ENCODE results near the gene ACOT12. TPM values are rescaled to one million over a fixed set of nuclear protein-coding genes. Genes with fewer than 3 reads are reported as not detected.

The ACOT12 gene
- total RNA-seq, 1 experiment from 2014 or later = not detected

DNA sequence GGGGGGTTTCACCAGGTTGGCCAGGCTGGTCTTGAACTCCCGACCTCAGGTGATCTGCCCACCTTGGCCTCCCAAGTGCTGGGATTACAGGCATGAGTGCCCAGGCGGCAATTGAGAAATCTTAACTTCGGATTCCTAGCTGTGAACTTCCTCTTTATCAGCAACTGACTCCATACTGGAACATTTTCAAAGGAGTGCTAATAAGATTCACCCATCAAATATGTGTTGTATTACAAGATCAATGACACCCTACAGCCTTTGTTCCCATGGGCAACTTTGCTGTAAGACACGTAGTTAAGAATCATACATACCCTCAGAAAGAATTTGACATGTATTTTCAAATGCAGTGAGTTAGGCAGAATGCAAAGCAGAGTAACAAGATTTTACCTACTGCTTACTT is 23.1 kb upstream of the ACOT12 start:
- POLR2A ChIA-PET = no interaction called here
- no peak for DNase-seq (ENCODE audit: low spot score)
- Mint-ChIP-seq H3K4me3 (no peak overlapping the region), H3K36me3 (no peaks in the 10 kb centered on the region), H3K27ac (no peak overlapping the region), H3K27me3 (ENCODE audit: low read depth) (no peaks in the 10 kb centered on the region), H3K9me3 (no peaks in the 10 kb centered on the region), H3K4me1 (0 out of 2 replicates have a peak, but pooled peaks cover 3% of the 10 kb centered on the region)
- ATAC-seq = no peak
- CTCF ChIA-PET = no interaction called here
- no peak for TF ChIP-seq ESRRA (CRISPR knock-in tag; IDR thresholded peaks at IDR 0.05; ENCODE audit: borderline replicate concordance)
- TF ChIP-seq, protein P1, sequence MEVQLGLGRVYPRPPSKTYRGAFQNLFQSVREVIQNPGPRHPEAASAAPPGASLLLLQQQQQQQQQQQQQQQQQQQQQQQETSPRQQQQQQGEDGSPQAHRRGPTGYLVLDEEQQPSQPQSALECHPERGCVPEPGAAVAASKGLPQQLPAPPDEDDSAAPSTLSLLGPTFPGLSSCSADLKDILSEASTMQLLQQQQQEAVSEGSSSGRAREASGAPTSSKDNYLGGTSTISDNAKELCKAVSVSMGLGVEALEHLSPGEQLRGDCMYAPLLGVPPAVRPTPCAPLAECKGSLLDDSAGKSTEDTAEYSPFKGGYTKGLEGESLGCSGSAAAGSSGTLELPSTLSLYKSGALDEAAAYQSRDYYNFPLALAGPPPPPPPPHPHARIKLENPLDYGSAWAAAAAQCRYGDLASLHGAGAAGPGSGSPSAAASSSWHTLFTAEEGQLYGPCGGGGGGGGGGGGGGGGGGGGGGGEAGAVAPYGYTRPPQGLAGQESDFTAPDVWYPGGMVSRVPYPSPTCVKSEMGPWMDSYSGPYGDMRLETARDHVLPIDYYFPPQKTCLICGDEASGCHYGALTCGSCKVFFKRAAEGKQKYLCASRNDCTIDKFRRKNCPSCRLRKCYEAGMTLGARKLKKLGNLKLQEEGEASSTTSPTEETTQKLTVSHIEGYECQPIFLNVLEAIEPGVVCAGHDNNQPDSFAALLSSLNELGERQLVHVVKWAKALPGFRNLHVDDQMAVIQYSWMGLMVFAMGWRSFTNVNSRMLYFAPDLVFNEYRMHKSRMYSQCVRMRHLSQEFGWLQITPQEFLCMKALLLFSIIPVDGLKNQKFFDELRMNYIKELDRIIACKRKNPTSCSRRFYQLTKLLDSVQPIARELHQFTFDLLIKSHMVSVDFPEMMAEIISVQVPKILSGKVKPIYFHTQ (CRISPR knock-in tag; IDR thresholded peaks at IDR 0.05) = no peak
- TF ChIP-seq, protein P2, sequence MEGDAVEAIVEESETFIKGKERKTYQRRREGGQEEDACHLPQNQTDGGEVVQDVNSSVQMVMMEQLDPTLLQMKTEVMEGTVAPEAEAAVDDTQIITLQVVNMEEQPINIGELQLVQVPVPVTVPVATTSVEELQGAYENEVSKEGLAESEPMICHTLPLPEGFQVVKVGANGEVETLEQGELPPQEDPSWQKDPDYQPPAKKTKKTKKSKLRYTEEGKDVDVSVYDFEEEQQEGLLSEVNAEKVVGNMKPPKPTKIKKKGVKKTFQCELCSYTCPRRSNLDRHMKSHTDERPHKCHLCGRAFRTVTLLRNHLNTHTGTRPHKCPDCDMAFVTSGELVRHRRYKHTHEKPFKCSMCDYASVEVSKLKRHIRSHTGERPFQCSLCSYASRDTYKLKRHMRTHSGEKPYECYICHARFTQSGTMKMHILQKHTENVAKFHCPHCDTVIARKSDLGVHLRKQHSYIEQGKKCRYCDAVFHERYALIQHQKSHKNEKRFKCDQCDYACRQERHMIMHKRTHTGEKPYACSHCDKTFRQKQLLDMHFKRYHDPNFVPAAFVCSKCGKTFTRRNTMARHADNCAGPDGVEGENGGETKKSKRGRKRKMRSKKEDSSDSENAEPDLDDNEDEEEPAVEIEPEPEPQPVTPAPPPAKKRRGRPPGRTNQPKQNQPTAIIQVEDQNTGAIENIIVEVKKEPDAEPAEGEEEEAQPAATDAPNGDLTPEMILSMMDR (IDR thresholded peaks at IDR 0.05) = no peak

DNA sequence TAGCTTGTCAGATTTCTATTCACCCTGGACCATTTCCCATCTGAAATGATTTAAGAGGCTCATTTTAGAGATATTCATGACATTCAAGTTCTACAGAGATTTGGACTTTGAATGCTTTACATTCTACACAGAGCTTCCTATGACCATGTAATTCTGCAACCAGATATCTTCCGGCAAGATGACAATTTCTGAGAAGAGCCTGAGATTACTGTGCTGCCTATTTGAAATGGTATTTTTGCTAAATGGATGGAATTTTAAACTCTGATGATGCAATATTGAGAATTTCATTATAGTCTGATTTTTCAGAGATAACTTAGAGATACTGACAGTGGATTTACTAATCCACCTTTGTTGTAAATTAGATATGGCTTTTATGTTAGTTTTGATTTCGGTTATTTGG is 16.0 kb upstream of the ACOT12 start:
- peaks cover 9% of the 10 kb centered on the region for H3K4me1 Mint-ChIP-seq
- H3K36me3 Mint-ChIP-seq = no peaks in the 10 kb centered on the region
- ChIA-PET POLR2A (interaction anchor here (0.6 kb wide), 1 partner anchor 12 kb away, joined by 3 read pairs; no protein-coding TSS in a partner anchor), CTCF (interaction anchor here (1.1 kb wide), 1 partner anchor 16 kb away, joined by 3 read pairs; no protein-coding TSS in a partner anchor)
- H3K9me3 Mint-ChIP-seq = no peaks in the 10 kb centered on the region
- no peaks in the 10 kb centered on the region for H3K27me3 Mint-ChIP-seq (ENCODE audit: low read depth)
- ATAC-seq (no peak), DNase-seq (ENCODE audit: low spot score) (no peak)
- no peak for TF ChIP-seq NR3C1 (CRISPR knock-in tag; conservative IDR thresholded peaks at IDR 0.05; ENCODE audit: low read depth)
- no peak for TF ChIP-seq ZNF317 (CRISPR knock-in tag; IDR thresholded peaks at IDR 0.05; ENCODE audit: borderline replicate concordance, low read depth)
- TF ChIP-seq, protein P3, sequence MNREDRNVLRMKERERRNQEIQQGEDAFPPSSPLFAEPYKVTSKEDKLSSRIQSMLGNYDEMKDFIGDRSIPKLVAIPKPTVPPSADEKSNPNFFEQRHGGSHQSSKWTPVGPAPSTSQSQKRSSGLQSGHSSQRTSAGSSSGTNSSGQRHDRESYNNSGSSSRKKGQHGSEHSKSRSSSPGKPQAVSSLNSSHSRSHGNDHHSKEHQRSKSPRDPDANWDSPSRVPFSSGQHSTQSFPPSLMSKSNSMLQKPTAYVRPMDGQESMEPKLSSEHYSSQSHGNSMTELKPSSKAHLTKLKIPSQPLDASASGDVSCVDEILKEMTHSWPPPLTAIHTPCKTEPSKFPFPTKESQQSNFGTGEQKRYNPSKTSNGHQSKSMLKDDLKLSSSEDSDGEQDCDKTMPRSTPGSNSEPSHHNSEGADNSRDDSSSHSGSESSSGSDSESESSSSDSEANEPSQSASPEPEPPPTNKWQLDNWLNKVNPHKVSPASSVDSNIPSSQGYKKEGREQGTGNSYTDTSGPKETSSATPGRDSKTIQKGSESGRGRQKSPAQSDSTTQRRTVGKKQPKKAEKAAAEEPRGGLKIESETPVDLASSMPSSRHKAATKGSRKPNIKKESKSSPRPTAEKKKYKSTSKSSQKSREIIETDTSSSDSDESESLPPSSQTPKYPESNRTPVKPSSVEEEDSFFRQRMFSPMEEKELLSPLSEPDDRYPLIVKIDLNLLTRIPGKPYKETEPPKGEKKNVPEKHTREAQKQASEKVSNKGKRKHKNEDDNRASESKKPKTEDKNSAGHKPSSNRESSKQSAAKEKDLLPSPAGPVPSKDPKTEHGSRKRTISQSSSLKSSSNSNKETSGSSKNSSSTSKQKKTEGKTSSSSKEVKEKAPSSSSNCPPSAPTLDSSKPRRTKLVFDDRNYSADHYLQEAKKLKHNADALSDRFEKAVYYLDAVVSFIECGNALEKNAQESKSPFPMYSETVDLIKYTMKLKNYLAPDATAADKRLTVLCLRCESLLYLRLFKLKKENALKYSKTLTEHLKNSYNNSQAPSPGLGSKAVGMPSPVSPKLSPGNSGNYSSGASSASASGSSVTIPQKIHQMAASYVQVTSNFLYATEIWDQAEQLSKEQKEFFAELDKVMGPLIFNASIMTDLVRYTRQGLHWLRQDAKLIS (CRISPR knock-in tag; IDR thresholded peaks at IDR 0.05; ENCODE audit: borderline replicate concordance) = no peak
- no peak for TF ChIP-seq TCF7 (CRISPR knock-in tag; IDR thresholded peaks at IDR 0.05; ENCODE audit: low read depth)
- no peak for TF ChIP-seq JUN (CRISPR knock-in tag; IDR thresholded peaks at IDR 0.05)
- TF ChIP-seq NFYB (CRISPR knock-in tag; conservative IDR thresholded peaks at IDR 0.05; ENCODE audit: low read depth) = no peak
- no peak for TF ChIP-seq CREM (CRISPR knock-in tag; IDR thresholded peaks at IDR 0.05)
- TF ChIP-seq, protein P4, sequence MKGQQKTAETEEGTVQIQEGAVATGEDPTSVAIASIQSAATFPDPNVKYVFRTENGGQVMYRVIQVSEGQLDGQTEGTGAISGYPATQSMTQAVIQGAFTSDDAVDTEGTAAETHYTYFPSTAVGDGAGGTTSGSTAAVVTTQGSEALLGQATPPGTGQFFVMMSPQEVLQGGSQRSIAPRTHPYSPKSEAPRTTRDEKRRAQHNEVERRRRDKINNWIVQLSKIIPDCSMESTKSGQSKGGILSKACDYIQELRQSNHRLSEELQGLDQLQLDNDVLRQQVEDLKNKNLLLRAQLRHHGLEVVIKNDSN (CRISPR knock-in tag; IDR thresholded peaks at IDR 0.05) = no peak
- H3K27ac Mint-ChIP-seq = no peak overlapping the region
- H3K4me3 Mint-ChIP-seq = no peak overlapping the region

DNA sequence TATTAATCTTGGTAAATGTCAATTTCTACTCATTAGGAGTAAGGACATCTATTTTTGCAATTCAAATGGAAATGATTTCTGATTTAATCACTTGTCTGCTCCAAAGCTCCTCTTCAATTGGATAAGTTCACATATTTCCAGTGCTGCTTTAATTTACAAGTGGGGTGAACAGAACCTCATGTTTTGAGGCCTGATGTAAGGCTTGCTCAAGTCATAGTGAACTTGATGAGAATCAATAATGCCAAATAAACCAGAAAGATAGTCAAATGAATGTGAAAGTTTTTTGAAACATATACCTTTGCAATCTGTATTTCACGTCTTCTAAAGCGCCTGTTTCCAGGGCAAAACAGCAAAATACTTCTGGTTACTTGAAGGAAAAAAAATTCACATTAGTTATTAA is 15.4 kb upstream of the ACOT12 start:
- DNase-seq (ENCODE audit: low spot score) = no peak
- Mint-ChIP-seq H3K4me1 (peaks cover 9% of the 10 kb centered on the region), H3K27me3 (ENCODE audit: low read depth) (no peaks in the 10 kb centered on the region), H3K36me3 (no peaks in the 10 kb centered on the region), H3K27ac (no peak overlapping the region), H3K4me3 (no peak overlapping the region), H3K9me3 (no peaks in the 10 kb centered on the region)
- ChIA-PET POLR2A (interaction anchor here (0.6 kb wide), 1 partner anchor 10 kb away, joined by 3 read pairs; no protein-coding TSS in a partner anchor), CTCF (interaction anchor here (1.1 kb wide), 1 partner anchor 15 kb away, joined by 3 read pairs; no protein-coding TSS in a partner anchor)
- no peak for TF ChIP-seq TP53 (CRISPR knock-in tag; IDR thresholded peaks at IDR 0.05)
- TF ChIP-seq ZNF317 (CRISPR knock-in tag; IDR thresholded peaks at IDR 0.05; ENCODE audit: borderline replicate concordance, low read depth) = no peak
- TF ChIP-seq, protein P5, sequence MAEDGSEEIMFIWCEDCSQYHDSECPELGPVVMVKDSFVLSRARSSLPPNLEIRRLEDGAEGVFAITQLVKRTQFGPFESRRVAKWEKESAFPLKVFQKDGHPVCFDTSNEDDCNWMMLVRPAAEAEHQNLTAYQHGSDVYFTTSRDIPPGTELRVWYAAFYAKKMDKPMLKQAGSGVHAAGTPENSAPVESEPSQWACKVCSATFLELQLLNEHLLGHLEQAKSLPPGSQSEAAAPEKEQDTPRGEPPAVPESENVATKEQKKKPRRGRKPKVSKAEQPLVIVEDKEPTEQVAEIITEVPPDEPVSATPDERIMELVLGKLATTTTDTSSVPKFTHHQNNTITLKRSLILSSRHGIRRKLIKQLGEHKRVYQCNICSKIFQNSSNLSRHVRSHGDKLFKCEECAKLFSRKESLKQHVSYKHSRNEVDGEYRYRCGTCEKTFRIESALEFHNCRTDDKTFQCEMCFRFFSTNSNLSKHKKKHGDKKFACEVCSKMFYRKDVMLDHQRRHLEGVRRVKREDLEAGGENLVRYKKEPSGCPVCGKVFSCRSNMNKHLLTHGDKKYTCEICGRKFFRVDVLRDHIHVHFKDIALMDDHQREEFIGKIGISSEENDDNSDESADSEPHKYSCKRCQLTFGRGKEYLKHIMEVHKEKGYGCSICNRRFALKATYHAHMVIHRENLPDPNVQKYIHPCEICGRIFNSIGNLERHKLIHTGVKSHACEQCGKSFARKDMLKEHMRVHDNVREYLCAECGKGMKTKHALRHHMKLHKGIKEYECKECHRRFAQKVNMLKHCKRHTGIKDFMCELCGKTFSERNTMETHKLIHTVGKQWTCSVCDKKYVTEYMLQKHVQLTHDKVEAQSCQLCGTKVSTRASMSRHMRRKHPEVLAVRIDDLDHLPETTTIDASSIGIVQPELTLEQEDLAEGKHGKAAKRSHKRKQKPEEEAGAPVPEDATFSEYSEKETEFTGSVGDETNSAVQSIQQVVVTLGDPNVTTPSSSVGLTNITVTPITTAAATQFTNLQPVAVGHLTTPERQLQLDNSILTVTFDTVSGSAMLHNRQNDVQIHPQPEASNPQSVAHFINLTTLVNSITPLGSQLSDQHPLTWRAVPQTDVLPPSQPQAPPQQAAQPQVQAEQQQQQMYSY (CRISPR knock-in tag; IDR thresholded peaks at IDR 0.05) = no peak
- no peak for ATAC-seq
